Measurements from ENCODE around the gene LIN7B. TPM values are rescaled to one million over a fixed set of nuclear protein-coding genes. Genes with fewer than 3 reads are reported as not detected.

LIN7B gene
- total RNA-seq = 4.8 and 6.5 TPM in 2 replicates

GRCh38 chr19:49113762-49114629, at the start of gene LIN7B:
TSS of gene LIN7B (plus strand) at chr19:49114370. CDS start at chr19:49114405, 35 bp downstream.
- DNase-seq (ENCODE audit: low read depth) = peak; percentile 58
- peak within 1 kb of the TSS; percentile 79 for H3K4me3 ChIP-seq (ENCODE audit: low read depth, low read length)
- TF ChIP-seq, protein P1, sequence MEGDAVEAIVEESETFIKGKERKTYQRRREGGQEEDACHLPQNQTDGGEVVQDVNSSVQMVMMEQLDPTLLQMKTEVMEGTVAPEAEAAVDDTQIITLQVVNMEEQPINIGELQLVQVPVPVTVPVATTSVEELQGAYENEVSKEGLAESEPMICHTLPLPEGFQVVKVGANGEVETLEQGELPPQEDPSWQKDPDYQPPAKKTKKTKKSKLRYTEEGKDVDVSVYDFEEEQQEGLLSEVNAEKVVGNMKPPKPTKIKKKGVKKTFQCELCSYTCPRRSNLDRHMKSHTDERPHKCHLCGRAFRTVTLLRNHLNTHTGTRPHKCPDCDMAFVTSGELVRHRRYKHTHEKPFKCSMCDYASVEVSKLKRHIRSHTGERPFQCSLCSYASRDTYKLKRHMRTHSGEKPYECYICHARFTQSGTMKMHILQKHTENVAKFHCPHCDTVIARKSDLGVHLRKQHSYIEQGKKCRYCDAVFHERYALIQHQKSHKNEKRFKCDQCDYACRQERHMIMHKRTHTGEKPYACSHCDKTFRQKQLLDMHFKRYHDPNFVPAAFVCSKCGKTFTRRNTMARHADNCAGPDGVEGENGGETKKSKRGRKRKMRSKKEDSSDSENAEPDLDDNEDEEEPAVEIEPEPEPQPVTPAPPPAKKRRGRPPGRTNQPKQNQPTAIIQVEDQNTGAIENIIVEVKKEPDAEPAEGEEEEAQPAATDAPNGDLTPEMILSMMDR (IDR thresholded peaks at IDR 0.05; ENCODE audit: insufficient read depth, low read depth, low read length) = peak; percentile 31

- peak within 1 kb of the TSS; percentile 27 for H3K4me3 ChIP-seq (ENCODE audit: low read depth, low read length)
These were observed 49.2 kb upstream of the LIN7B start, which contains the start of gene NTF4 for GRCh38 chr19:49064768-49065611. TSS of gene NTF4 (minus strand) at chr19:49064818. CDS start at chr19:49061997, 2,821 bp downstream.

DNA sequence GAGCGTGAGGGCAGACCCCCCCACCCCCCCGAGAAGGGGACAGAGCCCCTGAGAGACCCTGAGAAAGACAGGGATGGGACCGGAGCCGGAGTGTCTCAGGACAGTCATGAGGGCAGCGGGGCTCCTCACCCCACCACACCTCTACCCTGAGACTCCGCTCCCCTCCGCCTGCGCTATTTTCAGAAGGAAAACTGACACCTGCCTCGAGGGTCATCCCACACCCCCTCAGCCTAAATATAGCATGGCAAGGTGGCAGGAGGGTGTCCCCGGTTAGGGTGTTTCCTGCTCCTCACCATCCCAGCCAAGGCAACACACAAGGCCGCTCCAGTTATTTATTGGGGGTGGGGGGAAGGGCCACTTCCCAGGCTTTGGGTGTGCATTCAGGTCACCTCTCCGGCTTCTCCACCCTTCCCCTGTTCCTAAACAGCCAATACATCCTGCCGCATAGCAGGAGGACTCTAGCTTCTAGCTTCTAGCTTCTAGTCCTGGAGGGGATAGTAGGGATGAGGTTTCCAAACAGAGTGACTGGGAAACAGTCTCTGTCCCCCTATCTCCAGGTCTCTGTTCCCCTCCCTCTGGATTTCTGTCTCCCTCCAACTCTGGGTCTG, 48.2 kb upstream of the LIN7B start:
- DNase-seq (ENCODE audit: low read depth) = no peak
- no peak overlapping the region for H3K4me3 ChIP-seq (ENCODE audit: low read depth, low read length)
- TF ChIP-seq, protein P1 (IDR thresholded peaks at IDR 0.05; ENCODE audit: insufficient read depth, low read depth, low read length) = no peak

More at GRCh38 chr19:49064768-49065611, 49.2 kb upstream of the LIN7B start, which contains the start of gene NTF4:
- TF ChIP-seq, protein P1 (IDR thresholded peaks at IDR 0.05; ENCODE audit: insufficient read depth, low read depth, low read length) = no peak
- DNase-seq (ENCODE audit: low read depth) = peak; percentile 30

GRCh38 chr19:49067554-49067953, 46.6 kb upstream of the LIN7B start:
- H3K4me3 ChIP-seq (ENCODE audit: low read depth, low read length) = no peak overlapping the region
- TF ChIP-seq, protein P1 (IDR thresholded peaks at IDR 0.05; ENCODE audit: insufficient read depth, low read depth, low read length) = no peak
- DNase-seq (ENCODE audit: low read depth) = no peak

DNA sequence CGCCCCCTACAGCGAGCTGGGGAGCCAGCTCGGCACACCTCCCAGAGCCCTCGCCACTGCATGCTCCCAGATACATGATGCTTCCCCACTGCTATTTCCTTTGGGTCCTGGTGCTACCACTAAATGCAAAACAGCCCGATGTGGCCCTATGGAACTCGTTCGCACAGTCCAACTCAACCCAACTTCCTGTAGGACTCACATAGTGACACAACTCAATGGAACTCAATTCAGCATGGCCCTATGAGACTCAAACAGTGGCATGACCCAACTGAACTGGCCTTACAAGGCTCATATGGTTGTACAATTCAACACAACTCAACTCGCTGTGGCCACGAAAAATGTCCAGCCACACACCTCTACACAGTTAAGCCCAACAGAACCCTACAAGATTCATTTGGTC, 45.1 kb upstream of the LIN7B start:
- TF ChIP-seq, protein P1 (IDR thresholded peaks at IDR 0.05; ENCODE audit: insufficient read depth, low read depth, low read length) = no peak
- no peak for DNase-seq (ENCODE audit: low read depth)
- H3K4me3 ChIP-seq (ENCODE audit: low read depth, low read length) = no peak overlapping the region

DNA sequence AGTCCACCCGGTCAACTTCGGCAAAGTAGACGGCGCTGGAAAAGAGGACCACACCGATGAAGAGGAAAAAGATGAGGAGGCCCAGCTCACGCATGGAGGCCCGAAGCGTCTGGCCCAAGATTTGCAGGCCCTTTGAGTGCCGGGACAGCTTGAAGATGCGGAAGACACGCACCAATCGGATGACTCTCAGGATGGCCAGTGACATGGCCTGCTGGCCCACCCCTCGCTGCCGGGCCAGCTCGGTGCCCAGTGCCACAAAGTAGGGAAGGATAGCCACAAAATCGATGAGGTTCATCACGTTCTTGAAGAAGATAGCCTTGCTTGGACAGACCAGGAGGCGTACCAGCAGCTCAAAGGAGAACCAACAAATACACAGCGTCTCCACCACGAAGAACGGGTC, 43.8 kb upstream of the LIN7B start:
- H3K4me3 ChIP-seq (ENCODE audit: low read depth, low read length) = no peak overlapping the region
- TF ChIP-seq, protein P1 (IDR thresholded peaks at IDR 0.05; ENCODE audit: insufficient read depth, low read depth, low read length) = no peak
- DNase-seq (ENCODE audit: low read depth) = no peak

All from fibroblast of villous mesenchyme (primary cell).